IgD-negative memory B cell (primary cell): ENCODE measurements around the gene MYZAP. TPM values are rescaled to one million over a fixed set of nuclear protein-coding genes. Genes with fewer than 3 reads are reported as not detected.

Source experiments
- H3K27ac Mint-ChIP-seq, 3 donors: one replicate each; pipeline ENCODE4 v1.8.0; 2020 to 2022; ENCODE audit warnings: mild to moderate bottlenecking in 3 of 3, mixed read lengths in 3 of 3, moderate library complexity in 1 of 3
- H3K27me3 Mint-ChIP-seq: one replicate; pipeline ENCODE4 v1.8.0; 2021; ENCODE audit warnings: mixed read lengths
- H3K36me3 Mint-ChIP-seq: one replicate; pipeline ENCODE4 v1.8.0; 2020; ENCODE audit warnings: mild to moderate bottlenecking, mixed read lengths
- H3K4me1 Mint-ChIP-seq, 3 donors: one replicate each; pipeline ENCODE4 v1.8.0; 2020 to 2022; ENCODE audit warnings: mixed read lengths in 3 of 3, mild to moderate bottlenecking in 1 of 3
- H3K4me3 Mint-ChIP-seq, 4 donors: one replicate each; pipeline ENCODE4 v1.8.0; 2020 to 2022; ENCODE audit warnings: mild to moderate bottlenecking in 4 of 4, mixed read lengths in 4 of 4, moderate library complexity in 3 of 4
- H3K9me3 Mint-ChIP-seq, 3 donors: one replicate each; pipeline ENCODE4 v1.8.0; 2020 to 2021; ENCODE audit warnings: mixed read lengths in 3 of 3, mild to moderate bottlenecking in 1 of 3
- polyA plus RNA-seq: library from polyadenylated mRNA; unstranded; fragments of 300-500 nt; fragmentation: Illumina TruSeq; gene quantifications from one replicate; pipeline ENCODE4 v1.2.3, GENCODE V29; 2021

Gene MYZAP
- polyA plus RNA-seq, 1 donor from 2014 or later, result 1.8 TPM

DNA sequence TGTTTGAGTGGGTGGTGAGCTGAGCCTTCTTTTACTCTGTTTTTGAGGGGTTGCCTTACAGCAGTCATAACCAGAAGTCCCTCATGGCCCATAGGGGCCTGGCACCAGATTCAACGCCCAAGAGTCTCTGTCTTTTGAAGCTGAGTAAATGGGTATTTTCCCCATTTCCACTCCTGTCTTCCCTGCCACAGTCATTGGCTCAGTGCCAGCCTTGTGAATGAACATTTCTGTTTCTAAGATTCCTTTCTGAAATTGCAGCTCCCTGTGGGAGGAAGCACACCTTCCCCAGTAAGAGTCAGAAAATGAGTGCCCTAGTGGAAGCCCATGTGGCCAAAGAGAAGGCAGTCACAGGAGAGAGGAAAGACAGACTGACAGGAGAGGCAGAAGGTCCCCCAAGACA, 71.1 kb downstream of the MYZAP start:
- H3K27me3 Mint-ChIP-seq, result peaks cover 9% of the 10 kb centered on the region
- no peaks in the 10 kb centered on the region for H3K9me3 Mint-ChIP-seq
- no peaks in the 10 kb centered on the region for H3K4me1 Mint-ChIP-seq
- no peaks in the 10 kb centered on the region for H3K36me3 Mint-ChIP-seq
- H3K27ac Mint-ChIP-seq, result no peak overlapping the region
- no peak overlapping the region for H3K4me3 Mint-ChIP-seq

DNA sequence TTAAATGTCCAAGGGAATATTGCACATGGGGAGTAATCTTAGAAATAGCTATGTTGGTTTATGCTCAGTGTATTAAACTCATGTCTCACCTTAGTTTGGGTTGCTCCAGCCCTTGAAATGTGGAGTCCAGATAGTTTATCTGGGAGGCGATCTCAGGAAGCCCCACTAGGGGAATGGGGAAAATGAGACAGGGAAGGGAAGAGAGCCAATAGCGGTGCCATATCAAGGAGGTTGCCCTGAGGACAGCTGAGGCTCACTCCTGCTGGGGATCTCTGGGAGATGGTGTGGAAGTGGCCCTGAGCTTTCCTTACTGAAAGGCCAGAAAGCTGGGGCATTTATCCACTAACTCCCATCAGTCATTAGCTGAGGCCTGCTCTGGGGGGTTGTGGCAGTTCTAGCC, 71.6 kb downstream of the MYZAP start:
- H3K9me3 Mint-ChIP-seq, result no peaks in the 10 kb centered on the region
- no peaks in the 10 kb centered on the region for H3K4me1 Mint-ChIP-seq
- H3K36me3 Mint-ChIP-seq, result no peaks in the 10 kb centered on the region
- no peak overlapping the region for H3K27ac Mint-ChIP-seq
- peaks cover 9% of the 10 kb centered on the region for H3K27me3 Mint-ChIP-seq
- H3K4me3 Mint-ChIP-seq, result no peak overlapping the region

DNA sequence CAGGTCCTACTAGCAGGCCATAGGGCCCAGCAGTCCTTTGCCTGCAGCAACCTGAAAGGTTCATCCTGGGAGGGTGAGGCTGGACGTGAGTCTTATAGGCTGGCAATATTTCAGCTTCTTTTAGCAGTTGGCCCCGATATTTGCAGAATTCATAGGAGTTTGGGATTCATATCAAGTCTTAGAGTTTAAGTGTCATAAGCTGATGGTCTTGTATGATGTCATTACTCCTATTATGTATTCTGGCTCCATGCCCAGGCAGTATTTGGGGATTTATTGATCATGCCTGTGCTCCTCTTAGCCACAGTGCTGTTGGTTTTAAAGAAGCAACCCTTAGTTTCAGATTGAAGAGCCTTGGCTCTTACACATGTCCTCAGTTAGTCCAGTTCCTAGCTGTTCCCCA, 73.5 kb downstream of the MYZAP start:
- H3K4me3 Mint-ChIP-seq, result no peak overlapping the region

DNA sequence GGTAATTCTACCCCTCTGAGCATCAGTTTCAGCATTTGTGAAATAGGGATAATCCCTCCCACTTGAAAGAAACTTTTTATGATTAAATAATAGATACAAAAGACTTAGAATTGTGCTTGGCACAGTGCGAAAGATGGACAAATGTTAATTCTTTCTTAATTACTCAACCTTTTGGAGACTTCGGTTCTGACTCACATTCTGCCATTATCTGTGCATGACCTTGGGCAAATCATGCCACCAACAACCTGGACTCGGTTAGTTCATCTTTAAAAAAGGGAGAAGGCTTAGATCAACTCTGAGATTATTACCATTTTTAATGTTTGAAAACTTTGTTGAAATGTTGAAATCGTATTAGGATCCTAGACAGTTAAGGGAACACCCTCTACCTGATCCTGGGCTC, 74.2 kb downstream of the MYZAP start:
- H3K4me1 Mint-ChIP-seq, result peaks cover 0 to 1% (median 0%) of the 10 kb centered on the region in 3 donors
- H3K4me3 Mint-ChIP-seq, result no peak overlapping the region
- no peaks in the 10 kb centered on the region for H3K36me3 Mint-ChIP-seq
- no peak overlapping the region for H3K27ac Mint-ChIP-seq
- H3K27me3 Mint-ChIP-seq, result peaks cover 7% of the 10 kb centered on the region
- no peaks in the 10 kb centered on the region for H3K9me3 Mint-ChIP-seq

More for the DNA sequence above, 73.5 kb downstream of the MYZAP start:
- no peak overlapping the region for H3K27ac Mint-ChIP-seq
- no peaks in the 10 kb centered on the region for H3K36me3 Mint-ChIP-seq
- H3K4me1 Mint-ChIP-seq, result peaks cover 0 to 1% (median 0%) of the 10 kb centered on the region in 3 donors
- no peaks in the 10 kb centered on the region for H3K9me3 Mint-ChIP-seq
- H3K27me3 Mint-ChIP-seq, result peaks cover 6% of the 10 kb centered on the region

DNA sequence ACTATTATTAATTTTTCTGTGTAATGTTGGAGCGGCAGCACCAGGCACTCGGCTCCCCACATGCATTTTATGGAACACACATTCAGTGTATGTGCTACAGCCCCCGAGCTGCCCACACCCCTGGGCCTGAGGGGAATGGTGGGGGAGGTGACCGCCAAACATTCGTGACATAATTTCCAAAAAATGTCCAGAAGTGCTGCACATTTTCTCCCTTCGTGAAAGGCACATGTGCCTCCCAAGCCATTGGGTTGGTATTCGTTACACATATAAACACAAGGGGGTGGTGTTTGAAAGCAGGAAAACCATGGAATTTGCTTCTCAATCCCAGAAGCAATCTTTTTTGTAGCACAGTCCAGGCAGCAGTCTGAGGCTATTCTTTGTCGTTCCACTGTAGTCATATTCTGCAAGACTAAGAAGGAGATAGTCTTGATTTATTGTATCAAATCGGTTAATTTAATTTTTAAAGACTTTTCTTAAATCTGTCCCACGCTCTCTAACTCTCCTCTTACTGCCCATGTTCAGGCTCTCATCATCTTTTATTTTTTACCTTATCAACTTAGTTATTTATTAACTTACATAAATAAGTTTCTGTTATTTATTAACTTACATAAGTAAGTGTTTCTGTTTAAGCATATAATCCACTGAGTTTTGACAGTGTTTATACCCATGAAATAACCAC, 75.6 kb downstream of the MYZAP start:
- H3K27ac Mint-ChIP-seq, result no peak overlapping the region
- no peaks in the 10 kb centered on the region for H3K36me3 Mint-ChIP-seq
- H3K27me3 Mint-ChIP-seq, result peaks cover 9% of the 10 kb centered on the region
- peaks cover 0 to 1% (median 0%) of the 10 kb centered on the region in 3 donors for H3K4me1 Mint-ChIP-seq
- no peak overlapping the region for H3K4me3 Mint-ChIP-seq
- H3K9me3 Mint-ChIP-seq, result peaks cover 0 to 2% (median 0%) of the 10 kb centered on the region in 3 donors

DNA sequence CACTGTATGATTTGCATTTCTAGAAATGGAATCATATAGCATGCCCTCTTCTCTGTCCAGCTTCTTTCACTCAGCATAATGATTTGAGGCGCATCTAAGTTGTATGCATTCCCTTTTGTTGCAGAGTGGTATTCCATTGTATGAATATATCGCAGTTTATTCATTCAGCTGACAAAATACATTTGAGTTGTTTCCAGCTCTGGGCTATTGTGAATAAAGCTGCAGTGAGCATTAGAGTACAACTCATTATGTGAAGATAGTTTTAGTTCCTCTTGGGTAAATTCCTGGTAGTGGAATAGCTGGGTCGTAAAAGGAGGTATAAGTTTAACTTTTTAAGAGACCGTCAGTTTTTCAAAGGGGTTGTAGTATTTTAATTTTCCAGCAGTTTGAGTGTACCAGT, 76.3 kb downstream of the MYZAP start:
- H3K27me3 Mint-ChIP-seq, result peaks cover 13% of the 10 kb centered on the region
- peaks cover 0 to 2% (median 0%) of the 10 kb centered on the region in 3 donors for H3K9me3 Mint-ChIP-seq
- no peak overlapping the region for H3K4me3 Mint-ChIP-seq
- H3K27ac Mint-ChIP-seq, result no peak overlapping the region
- H3K36me3 Mint-ChIP-seq, result no peaks in the 10 kb centered on the region
- H3K4me1 Mint-ChIP-seq, result peaks cover 0 to 3% (median 0%) of the 10 kb centered on the region in 3 donors

DNA sequence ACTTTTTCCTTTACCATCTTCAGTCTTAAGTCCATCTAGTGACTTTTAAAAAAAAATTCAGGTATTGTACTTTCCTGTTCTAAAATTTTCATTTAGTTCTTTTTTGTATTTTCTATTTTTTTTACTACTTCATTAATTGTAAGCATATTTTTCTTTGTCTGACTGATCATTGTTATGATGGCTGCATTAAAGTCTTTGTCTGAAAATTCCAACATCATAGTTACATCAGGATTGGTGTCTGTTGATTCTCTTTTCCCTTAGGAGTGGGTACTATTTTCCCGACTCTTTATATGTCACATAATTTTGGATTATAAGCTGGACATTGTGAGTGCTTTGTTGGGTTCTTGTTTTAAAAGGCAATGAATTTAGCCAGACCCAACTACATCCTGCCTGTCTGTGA, 79.9 kb downstream of the MYZAP start:
- Mint-ChIP-seq H3K27me3 (peaks cover 20% of the 10 kb centered on the region), H3K4me1 (peaks cover 0 to 3% (median 0%) of the 10 kb centered on the region in 3 donors), H3K4me3 (no peak overlapping the region), H3K36me3 (no peaks in the 10 kb centered on the region), H3K9me3 (peaks cover 0 to 2% (median 0%) of the 10 kb centered on the region in 3 donors), H3K27ac (no peak overlapping the region)

DNA sequence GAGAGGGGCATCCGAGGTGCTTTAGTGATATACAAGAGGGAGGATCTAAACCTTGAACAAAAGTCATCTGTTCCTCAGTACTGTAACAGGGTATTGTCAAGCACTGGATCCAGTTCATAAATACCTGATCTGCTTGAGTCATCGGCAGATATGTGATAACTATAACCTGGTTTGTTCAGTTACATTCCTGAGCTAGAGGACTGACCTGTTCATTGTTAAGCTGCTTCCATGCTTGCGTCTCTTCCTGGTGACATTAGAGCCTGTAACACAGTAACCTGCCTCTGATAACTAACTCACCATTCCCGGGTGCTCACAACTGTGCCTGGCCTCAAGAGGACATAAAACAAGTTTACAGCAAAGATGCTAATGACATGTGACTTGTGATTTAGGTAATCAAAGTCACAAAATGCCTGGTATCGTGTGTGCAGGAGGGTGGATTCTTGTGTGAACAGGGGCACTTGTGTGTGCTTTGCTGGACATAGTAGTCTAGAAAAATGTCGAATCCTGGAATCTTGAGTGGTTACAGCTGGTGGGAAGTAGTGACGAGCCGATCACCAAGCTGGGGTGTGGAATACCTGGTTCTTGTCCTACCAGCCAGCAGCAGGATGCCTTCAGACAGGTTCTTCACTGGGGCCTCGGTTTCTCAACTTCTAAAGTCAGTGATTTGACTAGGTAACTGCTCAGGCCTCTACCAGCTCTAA, 83.9 kb downstream of the MYZAP start:
- Mint-ChIP-seq H3K4me3 (no peak overlapping the region), H3K4me1 (peaks cover 0 to 3% (median 2%) of the 10 kb centered on the region in 3 donors), H3K36me3 (no peaks in the 10 kb centered on the region), H3K27ac (no peak overlapping the region), H3K9me3 (peaks cover 0 to 2% (median 0%) of the 10 kb centered on the region in 3 donors), H3K27me3 (peaks cover 20% of the 10 kb centered on the region)

DNA sequence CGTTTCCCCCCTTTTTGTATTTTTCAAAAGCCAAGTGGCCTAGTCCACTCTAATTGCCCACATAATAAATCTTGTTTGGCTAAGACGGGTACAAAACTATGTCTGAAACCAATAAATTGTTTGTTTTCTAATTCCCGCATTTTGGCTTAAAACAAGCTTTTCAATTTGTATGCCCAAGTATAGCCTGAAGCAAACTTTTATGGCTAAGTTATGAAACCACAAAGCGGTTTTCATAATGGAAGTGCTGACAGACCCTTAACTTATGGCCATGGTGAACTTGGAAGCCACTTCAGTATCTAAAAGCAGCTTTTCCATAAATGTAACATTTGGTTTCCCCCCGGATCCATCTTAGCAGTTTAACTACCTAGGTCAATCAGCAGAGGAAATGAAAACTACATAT, 84.9 kb downstream of the MYZAP start:
- Mint-ChIP-seq H3K27me3 (peaks cover 20% of the 10 kb centered on the region), H3K4me3 (no peak overlapping the region), H3K27ac (no peak overlapping the region), H3K9me3 (peaks cover 0 to 2% (median 0%) of the 10 kb centered on the region in 3 donors), H3K4me1 (peaks cover 0 to 3% (median 2%) of the 10 kb centered on the region in 3 donors), H3K36me3 (no peaks in the 10 kb centered on the region)

DNA sequence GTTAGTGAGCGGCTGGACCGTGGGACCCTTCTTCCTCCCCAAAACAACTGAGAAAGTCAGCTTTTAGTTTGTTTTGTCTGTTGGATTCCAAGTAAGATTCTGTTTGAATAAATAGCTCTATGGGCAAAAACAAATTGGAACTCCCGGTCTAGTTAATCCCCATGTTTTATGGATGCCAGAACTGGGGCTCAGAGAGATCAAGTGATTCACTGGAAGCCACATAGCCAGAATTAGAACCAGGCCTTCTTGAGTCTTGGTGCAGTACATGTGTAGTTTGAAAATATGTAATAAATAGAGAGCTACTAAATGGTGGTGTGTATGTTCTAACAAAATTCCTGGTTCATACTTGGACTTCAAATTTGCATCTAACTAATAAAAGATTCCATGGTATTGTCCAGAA, 85.5 kb downstream of the MYZAP start:
- Mint-ChIP-seq H3K9me3 (no peaks in the 10 kb centered on the region), H3K4me3 (no peak overlapping the region), H3K27me3 (peaks cover 17% of the 10 kb centered on the region), H3K36me3 (no peaks in the 10 kb centered on the region), H3K4me1 (peaks cover 0 to 3% (median 2%) of the 10 kb centered on the region in 3 donors), H3K27ac (no peak overlapping the region)

DNA sequence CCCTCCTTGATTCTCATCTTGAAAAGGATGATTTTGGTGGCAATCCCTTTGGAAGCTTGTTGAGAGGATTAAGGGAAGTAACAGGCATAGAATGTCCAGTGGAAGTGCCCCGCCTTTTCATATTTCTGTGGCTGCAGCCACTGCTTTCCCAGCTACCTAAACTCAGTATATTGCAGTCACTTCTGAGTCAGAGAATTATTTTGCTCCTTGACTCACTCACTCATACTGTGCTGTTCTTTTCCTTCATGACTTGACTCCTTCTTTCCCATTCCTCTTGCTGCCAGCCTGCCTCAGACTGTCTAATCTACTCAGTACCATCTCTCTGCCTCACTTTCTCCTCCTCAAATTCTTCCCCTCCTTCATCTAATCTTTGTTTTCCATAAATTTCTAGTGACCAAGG, 88.3 kb downstream of the MYZAP start:
- no peak overlapping the region for H3K4me3 Mint-ChIP-seq
- H3K27ac Mint-ChIP-seq, result no peak overlapping the region
- no peaks in the 10 kb centered on the region for H3K9me3 Mint-ChIP-seq
- peaks cover 0 to 3% (median 0%) of the 10 kb centered on the region in 3 donors for H3K4me1 Mint-ChIP-seq
- H3K36me3 Mint-ChIP-seq, result no peaks in the 10 kb centered on the region
- peaks cover 11% of the 10 kb centered on the region for H3K27me3 Mint-ChIP-seq

DNA sequence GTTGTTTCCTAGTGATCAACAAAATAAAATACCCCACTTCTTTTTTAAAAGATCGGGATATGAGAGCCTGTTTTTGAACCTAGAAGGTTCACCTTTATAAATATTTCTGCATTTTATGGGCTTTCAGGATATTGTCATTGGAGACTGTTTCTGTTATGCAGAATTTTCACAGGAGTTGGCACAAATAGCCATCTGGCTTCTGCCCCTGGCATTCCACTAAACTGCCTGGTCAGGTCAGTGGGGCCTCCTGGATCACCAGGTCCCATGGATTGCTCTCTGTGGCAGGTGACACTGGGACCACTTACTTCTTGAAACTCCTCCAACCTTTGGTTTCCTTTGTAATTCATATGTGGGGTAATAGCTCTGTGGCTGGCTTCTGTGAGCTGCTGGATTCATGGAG, 89.3 kb downstream of the MYZAP start:
- no peaks in the 10 kb centered on the region for H3K9me3 Mint-ChIP-seq
- no peak overlapping the region for H3K4me3 Mint-ChIP-seq
- H3K27me3 Mint-ChIP-seq, result peaks cover 4% of the 10 kb centered on the region
- H3K27ac Mint-ChIP-seq, result peak overlapping the region in 1 of 3 donors; percentile 46
- no peaks in the 10 kb centered on the region for H3K36me3 Mint-ChIP-seq
- H3K4me1 Mint-ChIP-seq, result peaks cover 0 to 3% (median 0%) of the 10 kb centered on the region in 3 donors

DNA sequence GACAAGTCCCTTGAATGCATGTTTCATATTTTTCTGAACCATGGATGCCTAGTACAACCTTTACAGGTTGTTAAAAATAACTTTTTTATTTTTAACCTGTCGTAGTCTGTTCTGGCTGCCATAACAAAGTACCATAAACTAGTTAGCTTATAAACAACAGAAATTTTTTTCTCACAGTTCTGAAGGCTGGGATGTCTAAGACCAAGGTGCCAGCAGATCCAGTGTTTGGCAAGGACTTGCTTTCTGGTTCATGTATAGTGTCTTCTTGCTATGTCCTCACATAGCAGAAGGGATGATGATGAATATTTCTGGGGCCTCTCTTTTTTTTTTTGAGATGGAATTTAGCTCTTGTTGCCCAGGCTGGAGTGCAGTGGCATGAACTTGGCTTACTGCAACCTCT, 91.8 kb downstream of the MYZAP start:
- H3K9me3 Mint-ChIP-seq, result no peaks in the 10 kb centered on the region
- peaks cover 4% of the 10 kb centered on the region for H3K27me3 Mint-ChIP-seq
- no peak overlapping the region for H3K4me3 Mint-ChIP-seq
- H3K4me1 Mint-ChIP-seq, result peaks cover 0 to 3% (median 0%) of the 10 kb centered on the region in 3 donors
- no peak overlapping the region for H3K27ac Mint-ChIP-seq
- H3K36me3 Mint-ChIP-seq, result no peaks in the 10 kb centered on the region

DNA sequence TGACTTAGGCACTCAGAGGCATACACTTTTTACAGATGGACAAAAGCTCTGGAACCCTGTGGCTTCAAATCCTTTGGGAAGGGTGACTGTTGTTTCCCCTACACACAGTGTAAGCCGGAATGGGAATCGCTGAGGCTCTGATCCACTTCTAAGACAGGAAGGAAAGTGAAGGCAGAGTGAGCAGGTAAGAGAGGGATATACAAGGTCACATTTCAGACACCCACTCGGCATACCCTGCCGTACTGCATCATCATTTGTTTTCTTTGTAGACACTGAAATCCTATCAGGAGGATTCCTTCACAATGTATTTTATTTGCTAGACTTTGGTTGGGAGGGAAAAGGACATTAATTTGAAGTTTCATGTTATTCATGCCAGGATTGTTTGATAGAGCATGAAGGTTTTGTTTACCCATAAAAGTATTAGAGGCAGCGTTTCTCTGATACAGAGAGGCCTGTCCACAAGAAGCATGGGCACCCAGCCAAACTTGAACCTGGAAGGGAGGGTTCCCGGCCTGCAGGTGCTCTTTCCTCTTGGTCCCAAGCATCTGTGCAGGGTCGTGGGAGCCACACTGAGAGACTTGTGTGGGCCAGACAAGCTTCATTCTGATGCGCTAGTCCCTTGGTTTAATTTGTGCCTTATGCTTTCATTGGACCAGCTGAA, 92.9 kb downstream of the MYZAP start:
- H3K27me3 Mint-ChIP-seq, result peaks cover 4% of the 10 kb centered on the region
- H3K4me3 Mint-ChIP-seq, result no peak overlapping the region
- peaks cover 0 to 3% (median 0%) of the 10 kb centered on the region in 3 donors for H3K4me1 Mint-ChIP-seq
- no peaks in the 10 kb centered on the region for H3K9me3 Mint-ChIP-seq
- no peak overlapping the region for H3K27ac Mint-ChIP-seq
- H3K36me3 Mint-ChIP-seq, result no peaks in the 10 kb centered on the region

DNA sequence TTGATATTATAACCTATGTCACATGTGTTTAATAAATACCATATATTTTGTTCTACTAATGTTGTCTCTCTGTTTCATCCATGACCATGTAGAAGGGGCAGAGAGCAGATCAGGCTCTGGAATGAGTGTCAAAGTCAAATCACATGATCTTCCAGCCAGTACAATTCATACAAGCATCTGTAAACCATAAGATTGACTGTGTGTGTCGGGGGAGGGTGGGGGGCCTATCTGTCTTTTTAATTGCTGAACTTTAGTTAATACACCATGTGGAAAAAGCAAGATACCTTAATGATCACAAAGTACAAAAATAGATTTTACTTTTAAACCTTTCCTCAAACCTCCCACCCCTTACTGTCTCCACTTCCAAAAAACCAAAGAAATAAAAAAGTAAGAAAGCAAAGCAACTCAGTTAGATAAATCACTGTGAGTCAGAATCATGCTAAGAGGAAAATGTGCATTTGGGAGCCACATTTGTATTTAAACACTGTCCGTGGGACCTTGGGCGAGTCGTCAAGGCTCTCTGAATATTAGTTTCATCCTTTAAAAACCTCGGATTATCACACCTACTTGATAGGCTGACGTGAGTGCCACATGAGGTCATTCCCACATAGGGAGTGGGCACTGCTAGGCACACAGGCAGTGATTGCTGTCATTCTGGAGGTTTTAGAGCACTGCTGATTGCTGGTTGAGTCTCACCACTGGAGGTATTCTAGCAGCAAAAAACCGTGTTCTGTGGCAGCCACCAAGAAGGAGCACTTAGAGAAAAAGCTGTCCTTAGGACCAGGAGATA, 93.8 kb downstream of the MYZAP start:
- Mint-ChIP-seq H3K27me3 (no peaks in the 10 kb centered on the region), H3K9me3 (no peaks in the 10 kb centered on the region), H3K4me3 (no peak overlapping the region), H3K36me3 (no peaks in the 10 kb centered on the region), H3K27ac (no peak overlapping the region), H3K4me1 (peaks cover 0 to 1% (median 0%) of the 10 kb centered on the region in 3 donors)
